Epithelial cell of proximal tubule (primary cell): ENCODE results near the gene KRT81. TPM values are rescaled to one million over a fixed set of nuclear protein-coding genes. Genes with fewer than 3 reads are reported as not detected.

Experiments used
- DNase-seq: peaks from one replicate; pipeline ENCODE4 v3.0.0-alpha.2; 2011; ENCODE audit warnings: low read depth
- H3K4me3 ChIP-seq: 2 replicates; pipeline ENCODE4 v1.5.1; 2011; ENCODE audit warnings: low read depth, mild to moderate bottlenecking, low read length
- total RNA-seq: library from RNA; depleted of rRNA; stranded (reverse); fragments of >200 nt; gene quantifications from 2 replicates; pipeline ENCODE4 v1.2.3, GENCODE V29; 2015
- TF ChIP-seq, protein P1 (sequence below): conservative IDR thresholded peaks from 2 replicates; pipeline ENCODE4 v1.5.1; 2012; ENCODE audit warnings: low read depth, mild to moderate bottlenecking, low read length

The KRT81 gene
- total RNA-seq, 1 donor from 2014 or later = 80.4 TPM

GRCh38 chr12:52250048-52250990 lies 41.0 kb downstream of the KRT81 start:
- no peak for DNase-seq

DNA sequence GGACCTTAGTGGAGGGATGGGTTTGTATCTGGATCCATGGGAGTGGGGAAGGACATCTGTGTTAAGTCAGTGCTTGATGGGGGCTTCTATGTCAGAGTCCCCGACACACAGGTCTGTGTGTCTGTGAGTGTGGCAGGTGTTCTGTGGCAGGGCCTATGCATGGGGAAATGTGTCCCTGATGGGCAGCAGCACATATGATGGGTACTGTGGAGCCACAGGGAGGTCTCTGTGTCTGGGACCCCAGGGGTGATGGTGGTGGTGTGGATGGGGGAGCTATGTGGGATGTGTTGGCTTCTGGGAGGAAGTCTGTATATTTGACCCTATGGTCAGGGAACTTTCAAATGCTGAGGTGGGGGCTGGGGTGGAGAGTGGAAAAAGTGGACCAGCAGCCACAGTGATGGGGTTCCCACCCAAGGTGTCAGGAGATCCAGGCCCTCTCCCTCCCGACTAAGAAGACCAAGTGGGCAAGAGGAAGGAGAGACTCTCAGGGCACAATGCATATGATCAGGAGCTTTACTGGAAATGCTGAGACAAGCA lies 41.8 kb downstream of the KRT81 start:
- DNase-seq = no peak
- H3K4me3 ChIP-seq = no peak overlapping the region
- TF ChIP-seq, protein P1, sequence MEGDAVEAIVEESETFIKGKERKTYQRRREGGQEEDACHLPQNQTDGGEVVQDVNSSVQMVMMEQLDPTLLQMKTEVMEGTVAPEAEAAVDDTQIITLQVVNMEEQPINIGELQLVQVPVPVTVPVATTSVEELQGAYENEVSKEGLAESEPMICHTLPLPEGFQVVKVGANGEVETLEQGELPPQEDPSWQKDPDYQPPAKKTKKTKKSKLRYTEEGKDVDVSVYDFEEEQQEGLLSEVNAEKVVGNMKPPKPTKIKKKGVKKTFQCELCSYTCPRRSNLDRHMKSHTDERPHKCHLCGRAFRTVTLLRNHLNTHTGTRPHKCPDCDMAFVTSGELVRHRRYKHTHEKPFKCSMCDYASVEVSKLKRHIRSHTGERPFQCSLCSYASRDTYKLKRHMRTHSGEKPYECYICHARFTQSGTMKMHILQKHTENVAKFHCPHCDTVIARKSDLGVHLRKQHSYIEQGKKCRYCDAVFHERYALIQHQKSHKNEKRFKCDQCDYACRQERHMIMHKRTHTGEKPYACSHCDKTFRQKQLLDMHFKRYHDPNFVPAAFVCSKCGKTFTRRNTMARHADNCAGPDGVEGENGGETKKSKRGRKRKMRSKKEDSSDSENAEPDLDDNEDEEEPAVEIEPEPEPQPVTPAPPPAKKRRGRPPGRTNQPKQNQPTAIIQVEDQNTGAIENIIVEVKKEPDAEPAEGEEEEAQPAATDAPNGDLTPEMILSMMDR = no peak

More at GRCh38 chr12:52250048-52250990, 41.0 kb downstream of the KRT81 start:
- TF ChIP-seq, protein P1 = no peak
- no peak overlapping the region for H3K4me3 ChIP-seq

GRCh38 chr12:52248541-52249461 lies 42.5 kb downstream of the KRT81 start:
- TF ChIP-seq, protein P1 = no peak
- DNase-seq = no peak
- no peak overlapping the region for H3K4me3 ChIP-seq

- H3K4me3 ChIP-seq = no peak overlapping the region
- TF ChIP-seq, protein P1 = no peak
- no peak for DNase-seq
These were observed 43.5 kb downstream of the KRT81 start for GRCh38 chr12:52247622-52248540.

- TF ChIP-seq, protein P1 = no peak
- DNase-seq = no peak
- H3K4me3 ChIP-seq = no peak overlapping the region
These were observed 44.4 kb downstream of the KRT81 start for GRCh38 chr12:52246720-52247621.
